HG03558 (cell line): ENCODE data around the gene HIPK2.
A peak's percentile ranks its signal among the peaks of the same experiment; 100 is the strongest.

Experiments
- ATAC-seq: cut with Tn5 transposase; IDR thresholded peaks from one replicate; pipeline ENCODE4 v1.9.1; 2021; ENCODE audit warnings: moderate number of reproducible peaks; ENCODE audit not compliant: unreplicated experiment; ENCODE audit errors: extremely low read depth

HIPK2 gene

DNA sequence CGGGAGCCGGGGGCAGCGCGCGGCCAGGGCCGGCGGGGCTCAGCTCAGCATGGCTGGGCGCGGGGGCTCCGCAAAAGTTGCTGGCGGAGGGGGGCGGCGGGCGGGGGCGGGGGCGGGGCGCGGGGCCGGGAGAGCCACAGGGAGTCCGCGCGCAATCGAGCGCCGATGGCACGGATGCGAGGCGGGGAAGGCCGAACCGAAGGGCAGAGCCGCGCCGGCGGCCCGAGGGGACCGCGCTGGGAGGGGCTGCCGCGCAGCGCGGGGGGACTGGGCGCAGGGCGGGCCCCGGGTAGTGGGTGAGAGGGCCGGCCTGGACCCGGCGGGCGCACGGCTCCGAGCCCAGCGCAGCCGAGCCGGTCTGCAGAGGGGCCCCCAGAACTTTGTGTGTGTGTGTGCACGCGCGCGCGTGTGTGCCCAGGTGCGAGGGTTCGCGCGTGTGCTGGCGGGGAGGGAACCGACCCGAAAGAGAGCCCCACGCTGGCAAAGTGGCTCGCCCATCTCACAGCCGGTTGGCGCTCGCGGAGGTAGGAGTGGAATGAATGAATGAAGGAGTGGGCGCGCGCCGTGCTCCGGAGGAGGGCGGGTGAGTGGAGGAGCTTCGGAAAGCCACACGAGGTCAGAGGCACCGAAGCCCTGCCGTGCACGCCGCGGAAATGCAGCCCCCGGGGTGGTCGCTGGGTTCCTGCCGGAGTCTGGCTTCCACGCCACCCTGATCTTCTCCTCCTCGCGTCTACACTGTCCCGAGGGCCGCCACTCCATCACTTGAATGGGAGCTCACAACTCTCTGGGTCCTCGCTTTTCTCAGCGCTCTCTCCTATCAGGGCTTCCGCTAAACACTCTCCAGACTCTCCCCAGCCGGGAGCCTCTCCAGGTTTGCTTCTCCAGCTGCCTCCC, at the start of gene HIPK2:
HIPK2 (minus strand) TSS at position 51 of the 894 bp plus-strand sequence. CDS start 375 bp downstream, outside the sequence.
- peak; percentile 47 for ATAC-seq

DNA sequence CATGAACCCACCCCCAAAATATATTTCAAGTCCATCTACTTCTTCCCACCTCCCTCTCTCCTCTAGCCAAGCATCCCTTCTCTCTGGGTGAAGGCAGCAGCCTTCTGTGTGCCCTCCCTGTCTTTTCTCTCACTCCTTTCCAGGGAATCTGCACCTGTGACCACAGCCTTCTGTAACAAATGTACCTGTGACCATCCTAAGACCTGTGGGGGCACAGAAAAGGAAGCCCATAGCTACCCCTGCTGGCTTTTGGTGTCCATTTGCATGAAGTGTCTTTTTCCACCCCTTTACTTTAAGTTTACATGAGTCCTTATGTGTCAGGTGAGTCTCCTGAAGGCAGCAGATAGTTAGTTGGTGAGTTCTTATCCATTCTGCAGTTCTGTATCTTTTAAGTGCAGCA, 49.2 kb upstream of the HIPK2 start:
- no peak for ATAC-seq

DNA sequence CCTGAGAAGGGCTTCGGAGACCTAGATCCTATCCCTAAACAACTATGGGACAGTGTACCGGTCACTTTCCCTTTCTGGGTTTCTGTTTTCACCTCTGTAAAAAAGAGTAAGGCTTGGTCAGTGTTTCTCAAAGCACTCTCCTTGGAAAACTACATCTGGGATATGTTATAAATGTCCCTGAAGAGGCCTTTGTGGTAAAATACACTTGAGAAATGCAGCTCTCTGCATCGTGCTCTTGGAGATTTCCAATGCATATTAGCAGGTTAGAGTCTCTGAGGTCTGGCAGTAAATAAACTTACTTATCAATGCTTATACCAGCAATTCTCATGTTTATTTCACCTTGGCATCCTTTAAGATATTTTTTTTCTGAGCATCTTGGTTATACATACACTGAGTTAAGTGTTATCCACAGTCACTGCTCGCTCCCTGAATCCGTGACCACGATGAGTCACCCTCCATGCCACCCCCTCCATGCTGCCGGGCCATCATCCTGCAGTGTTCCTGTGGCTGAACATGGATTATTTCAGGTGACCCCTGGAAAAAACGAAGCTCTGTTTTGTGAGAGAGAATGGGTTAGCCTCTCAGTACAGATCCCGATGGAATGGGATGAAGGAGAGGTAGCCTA, 48.0 kb upstream of the HIPK2 start:
- ATAC-seq = no peak

DNA sequence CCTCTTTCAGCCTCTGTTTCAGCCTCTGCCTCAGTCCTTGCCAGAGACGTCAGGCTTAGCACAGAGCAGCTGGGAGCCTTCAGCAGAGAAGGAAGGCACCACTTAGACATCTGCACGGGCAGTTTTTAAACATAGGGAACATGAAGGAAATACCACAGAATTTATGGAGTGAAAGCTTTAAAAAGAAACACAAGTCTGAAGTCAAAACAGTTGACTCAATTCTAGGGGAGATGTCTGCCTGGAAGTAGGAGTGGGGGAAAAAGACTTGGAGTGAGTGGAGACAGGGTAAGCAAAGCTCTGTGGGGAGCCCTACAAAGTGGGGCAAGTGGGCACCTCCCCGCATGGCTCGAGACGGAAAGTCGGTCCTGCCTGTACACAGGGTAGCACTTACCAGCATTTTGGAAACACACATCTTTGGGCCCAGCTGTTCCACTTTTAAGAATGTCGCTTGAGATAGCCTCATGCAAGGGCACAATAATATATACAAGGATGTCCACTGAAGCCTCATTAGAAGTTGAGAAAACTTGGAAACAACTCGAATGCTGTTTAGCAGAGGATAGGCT, 46.2 kb upstream of the HIPK2 start:
- no peak for ATAC-seq

DNA sequence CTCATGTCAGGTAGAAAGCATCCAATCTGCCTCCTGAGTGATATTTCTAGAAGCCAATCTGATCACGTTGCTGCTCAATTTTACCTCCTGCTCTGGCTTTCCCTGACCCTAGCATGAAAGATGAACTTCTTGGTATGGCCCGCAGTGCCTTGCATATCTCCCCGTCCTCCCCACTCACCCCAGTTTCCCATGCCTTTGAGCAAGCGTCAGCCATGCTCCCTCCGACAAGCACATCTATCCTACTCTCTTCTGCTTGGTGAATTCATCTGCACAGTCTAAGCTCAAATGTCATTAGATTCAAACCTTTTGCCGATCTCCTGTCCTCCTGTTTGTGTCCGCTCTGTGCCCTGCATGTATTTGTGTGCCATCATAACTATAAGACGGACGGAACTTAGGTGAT, 45.1 kb upstream of the HIPK2 start:
- ATAC-seq = no peak

DNA sequence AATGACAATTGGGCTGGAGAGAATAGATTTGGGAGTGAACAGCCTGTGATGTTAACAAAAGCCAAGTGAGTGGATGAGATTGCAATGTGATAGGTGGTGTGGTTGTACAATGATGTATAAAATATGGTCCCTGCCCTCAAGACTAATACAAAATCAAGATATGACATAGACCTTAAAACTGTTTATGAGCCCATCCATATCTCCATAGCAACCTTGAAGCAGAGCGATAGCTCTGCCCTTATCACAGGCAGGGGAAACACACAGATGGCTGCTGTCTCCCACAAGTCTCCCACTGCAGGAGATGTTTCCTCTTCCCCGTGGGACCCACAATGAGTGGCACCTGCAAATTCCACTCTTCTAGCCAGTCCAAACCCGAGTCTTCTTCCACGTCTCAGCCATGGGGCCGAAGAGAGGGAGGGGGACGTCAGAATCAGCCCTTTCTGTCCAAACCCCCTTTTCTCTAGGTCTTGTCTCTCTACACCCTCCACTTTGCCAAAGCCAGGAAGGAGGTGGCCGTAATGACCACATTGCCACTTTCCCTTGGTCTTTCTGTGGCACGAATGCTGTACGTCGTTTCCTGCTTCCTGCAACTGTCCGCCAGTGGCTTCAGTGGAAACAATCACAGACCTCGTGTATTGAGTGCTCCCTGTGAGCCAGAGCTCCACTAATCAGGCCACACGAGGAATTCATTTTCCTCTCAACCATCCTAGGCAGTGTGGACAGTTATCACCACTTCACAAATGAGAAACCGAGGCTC, 43.7 kb upstream of the HIPK2 start:
- no peak for ATAC-seq

DNA sequence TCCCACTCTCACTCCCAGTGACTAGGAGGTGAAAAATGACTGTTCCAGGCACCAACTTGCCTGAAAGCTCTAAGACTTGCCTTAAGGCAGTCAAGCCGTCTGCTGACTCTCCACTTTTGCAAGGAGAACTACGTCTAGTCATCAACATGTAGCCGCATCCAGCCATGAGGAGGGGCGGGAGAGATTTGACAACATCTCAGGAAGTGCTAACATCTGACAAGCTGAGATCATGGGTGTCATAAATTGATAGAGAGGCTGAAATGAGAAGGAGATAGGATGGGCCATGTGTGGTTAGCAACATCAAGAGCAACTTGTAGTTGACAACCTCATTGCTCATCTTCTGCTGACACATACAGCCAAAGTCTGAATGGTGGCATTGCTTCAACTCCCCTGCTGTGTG, 42.3 kb upstream of the HIPK2 start:
- no peak for ATAC-seq

DNA sequence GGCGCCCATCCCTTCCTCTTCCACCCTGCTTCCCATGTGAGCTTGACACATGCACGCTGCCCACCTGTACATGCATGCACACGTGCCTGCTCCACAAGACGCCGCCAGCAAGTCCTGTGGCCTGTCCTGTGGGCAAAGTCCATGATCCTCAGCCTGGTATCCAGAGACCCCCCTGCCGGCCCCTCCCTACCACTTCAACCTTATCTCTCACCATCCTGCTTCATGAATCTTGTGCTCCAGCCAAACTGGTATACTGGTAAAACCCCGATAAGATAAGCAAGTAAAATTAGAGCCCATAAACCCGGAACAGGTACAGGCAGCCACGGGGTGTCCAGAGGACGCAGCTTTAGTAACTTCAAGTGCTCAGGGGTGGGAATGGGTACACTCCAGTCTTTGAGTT, 39.5 kb upstream of the HIPK2 start:
- ATAC-seq = no peak

DNA sequence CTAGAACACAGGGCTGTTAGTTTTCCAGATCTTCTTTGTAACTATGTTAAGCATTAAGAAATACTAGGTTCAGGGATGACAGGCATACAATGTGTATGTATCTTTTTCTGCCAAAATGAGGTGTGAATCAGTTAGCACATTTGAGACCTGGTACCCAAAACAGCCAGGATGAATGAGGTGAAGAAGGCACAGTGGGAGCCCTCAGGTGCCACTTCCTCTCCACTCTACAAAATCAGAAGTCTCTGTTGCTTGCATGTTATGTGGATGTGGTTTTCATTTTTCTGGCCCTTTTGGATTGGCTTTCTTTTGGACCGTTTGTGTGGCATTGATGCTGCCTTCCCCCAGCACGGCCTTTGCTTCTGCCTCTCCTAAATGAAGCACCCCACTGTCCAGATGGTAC, 35.9 kb upstream of the HIPK2 start:
- no peak for ATAC-seq

DNA sequence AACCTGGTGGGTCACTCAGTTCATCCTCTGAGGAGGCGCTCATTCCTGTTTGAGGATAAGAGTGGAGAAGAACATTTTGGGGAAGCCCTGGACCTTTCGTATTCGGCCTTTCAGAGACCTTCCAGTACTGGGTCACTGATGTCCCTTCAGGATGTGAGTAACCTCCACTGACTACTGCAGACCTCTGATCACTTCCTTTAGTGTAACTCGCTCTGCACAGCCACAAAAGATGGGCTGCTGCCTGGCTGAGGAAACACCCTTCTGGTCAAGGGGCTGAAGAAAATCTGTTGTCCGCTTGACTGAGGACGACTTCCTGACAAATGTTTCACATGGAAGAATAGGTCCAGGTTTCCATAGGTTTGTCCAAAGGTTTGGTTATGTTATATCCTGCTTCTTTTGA, 35.4 kb upstream of the HIPK2 start:
- no peak for ATAC-seq

DNA sequence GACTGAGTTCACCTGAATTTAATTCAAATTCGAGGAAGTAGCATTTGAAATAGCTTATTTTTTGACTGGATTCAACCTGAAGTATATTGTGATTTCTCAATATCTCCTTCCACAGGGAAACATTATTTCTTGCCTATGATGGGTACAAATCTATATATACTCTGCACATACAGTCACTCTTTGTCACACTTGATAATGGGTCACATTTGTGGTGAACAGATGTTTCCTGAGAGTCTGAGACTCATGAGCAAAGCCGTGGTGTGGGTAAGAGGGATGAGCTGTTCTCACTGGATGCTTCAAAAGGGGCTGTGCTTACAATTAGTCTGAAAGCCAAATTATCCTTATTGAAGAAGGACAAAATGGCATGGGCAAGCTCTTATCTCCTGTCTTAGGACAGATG, 33.3 kb upstream of the HIPK2 start:
- no peak for ATAC-seq

DNA sequence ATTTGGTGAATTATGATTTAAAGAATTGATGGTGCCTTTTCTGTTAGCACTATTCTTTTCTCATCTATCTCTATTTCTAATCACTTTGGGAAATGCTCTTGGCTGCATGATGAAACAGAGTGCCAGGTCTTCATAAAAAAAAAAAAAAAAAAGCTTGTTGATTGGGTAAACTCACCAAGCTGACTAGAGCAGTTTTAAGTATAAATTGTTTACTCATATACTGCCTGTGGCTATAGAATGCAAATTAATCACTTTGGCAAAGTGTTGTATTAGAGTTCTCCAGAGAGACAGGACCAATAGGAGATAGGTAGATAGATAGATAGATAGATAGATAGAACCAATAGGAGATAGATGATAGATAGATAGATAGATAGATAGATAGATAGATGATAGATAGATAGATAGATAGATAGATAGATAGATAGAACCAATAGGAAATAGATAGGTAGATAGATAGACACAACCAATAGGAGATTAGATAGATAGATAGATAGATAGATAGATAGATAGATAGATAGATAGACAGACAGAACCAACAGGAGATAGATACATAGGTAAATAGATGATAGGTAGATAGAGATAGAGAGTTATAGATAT, 31.1 kb upstream of the HIPK2 start:
- ATAC-seq = no peak

DNA sequence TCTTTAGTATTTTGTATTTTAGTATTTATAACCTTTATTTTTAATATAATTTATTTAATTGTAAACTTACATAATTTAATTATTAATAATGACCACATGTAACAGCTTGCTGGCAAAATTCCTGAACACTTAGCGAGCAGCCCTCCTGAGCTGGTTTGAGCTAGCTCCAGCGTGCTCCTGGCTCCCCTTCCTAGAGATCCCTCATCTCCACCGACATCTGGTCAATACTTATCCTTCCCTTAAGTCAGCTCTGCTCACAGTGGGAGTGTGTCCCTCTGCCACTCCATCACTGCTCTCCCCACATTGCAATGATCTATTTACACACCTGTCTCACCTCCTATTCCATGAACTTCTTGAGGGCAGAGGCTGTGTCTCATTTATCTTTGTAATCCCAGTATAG, 30.6 kb upstream of the HIPK2 start:
- no peak for ATAC-seq

DNA sequence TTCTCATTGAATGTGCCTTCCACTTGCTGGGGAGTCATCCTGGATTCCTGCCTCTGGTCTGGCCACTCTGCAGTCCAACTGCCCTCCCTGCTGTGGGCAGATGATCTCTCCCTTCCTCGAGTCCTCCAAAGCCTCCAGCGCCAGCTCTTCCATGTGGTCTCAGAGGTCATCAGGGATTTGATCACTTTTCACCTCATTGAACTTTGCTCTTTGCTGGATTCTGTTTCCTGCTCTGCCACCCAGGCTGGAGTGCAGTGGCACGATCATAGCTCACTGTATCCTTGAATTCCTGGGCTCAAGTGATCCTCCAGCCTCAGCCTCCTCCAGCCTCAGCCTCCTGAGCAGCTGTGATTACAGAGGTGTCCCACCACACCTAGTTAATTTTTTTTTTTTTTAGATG, 29.2 kb upstream of the HIPK2 start:
- no peak for ATAC-seq

DNA sequence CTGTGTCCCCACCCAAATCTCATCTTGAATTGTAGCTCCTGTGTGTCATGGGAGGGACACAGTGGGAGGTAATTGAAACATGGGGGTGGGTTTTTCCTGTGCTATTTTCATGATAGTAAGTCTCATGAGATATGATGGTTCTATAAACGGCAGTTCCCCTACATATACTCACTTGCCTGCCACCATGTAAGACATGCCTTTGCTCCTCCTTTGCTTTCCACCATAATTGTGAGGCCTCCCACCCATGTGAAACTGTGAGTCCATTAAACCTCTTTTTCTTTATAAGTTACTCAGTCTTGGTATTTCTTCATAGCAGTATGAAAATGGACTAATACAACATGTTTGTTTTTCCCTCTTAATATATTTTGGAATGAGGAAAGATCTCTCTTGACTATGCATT, 26.8 kb upstream of the HIPK2 start:
- no peak for ATAC-seq

DNA sequence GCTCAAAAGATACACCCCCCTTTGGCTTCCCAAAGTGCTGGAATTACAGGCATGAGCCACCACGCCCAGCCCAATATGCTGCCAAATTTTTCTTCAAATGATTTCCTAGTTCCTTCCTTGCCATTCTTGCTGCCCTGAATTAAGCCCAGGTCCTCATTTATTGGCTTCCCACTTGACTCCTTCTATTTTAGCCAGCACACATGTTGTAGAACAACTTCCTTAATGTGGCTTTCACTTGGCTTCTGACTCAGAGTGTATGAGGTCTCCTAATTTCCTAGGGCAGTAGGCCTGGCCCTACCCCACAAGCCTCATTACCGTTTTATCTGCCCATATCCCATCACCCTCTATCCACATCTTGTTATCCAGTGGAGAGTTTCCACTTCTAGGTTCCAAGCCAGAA, 21.8 kb upstream of the HIPK2 start:
- no peak for ATAC-seq

DNA sequence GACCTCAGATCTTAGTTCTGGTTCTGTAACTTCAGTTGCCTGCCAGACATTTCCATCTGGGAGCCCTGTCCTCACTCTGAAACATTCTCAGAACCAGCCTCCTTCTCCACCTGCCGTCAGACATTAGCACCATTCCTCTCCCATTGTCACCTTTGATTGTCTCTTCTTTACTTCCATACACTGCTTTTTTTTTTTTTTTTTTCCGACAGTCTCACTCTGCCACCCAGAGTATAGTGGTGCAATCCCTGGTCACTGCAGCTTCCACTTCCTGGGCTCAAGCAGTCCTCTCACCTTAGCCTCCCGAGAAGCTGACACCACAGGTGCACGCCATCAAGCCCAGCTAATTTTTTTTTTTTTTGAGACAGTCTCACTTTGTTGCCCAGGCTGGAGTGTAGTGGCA, 21.1 kb upstream of the HIPK2 start:
- ATAC-seq = no peak

DNA sequence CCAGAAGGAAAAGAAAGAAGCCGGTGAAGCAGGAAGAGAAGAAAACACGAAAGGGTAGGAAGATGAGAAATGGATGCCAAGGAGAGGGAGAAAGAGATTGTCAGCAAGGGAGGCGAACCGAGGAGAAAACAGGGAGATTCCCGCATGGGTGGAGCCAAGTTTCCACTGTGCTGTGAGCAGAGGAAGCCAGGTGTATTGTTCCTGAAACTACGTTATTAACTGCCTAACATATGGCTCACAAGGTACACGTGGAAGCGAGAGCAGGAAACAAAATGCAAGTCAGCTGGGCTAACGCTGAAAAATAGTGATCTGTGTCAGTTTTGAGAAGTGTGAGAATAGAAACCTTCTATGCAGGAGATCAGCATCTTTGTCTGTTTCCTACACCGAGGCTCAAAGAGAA, 20.4 kb upstream of the HIPK2 start:
- peak; percentile 65 for ATAC-seq

DNA sequence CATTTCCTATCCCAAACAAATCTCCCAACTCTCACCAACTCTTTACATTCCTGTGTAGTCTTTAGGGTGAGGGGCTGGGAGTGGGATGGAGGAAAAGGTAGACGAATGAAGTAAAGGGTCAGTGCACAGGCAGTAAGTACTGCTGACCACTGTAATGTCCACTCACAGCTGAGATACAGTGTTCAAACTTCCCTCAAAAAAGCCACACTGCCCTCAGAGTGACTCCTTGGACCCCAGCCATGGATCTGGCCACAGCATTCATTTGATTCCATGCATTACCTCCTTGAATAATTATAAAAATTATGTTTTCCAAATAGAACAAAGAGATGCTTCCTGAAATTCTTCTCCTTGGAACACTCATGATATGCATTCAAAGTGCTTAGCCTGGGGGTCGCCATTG, 19.8 kb upstream of the HIPK2 start:
- ATAC-seq = no peak

DNA sequence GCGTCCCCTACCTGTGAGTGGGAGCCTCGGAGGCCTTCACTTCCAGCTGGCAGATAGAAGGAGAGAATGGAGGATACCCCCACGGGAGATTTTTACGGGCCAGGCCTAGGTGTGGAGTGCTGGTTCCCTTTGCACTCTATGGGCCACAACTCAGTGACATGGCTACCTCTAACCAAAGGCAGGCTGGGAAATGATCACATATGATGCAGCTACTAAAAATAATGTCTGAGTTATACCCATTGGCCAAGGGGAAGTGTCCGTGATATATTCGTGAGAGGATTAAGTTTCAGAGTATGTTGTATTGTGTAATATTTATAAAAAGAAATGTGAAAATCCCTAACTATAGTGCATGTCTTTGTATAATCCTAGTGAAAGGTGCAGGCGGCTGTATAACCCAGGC, 13.5 kb upstream of the HIPK2 start:
- ATAC-seq = no peak
